Neuronal stem cell (in vitro differentiated cells): ENCODE results near the gene HPF1.
"Not testable (repeated sequence)": the region's sequence is repeated elsewhere in the genome, so short reads cannot be mapped to it uniquely, and the experiment has no call there.

ENCODE experiments used
- DNase-seq: peaks from one replicate; pipeline ENCODE4 v3.0.0-alpha.2; 2013; ENCODE audit warnings: low spot score
- H2AFZ ChIP-seq: one replicate; pipeline ENCODE4 v1.6.1; 2013; ENCODE audit warnings: mild to moderate bottlenecking, low read length, inconsistent platforms
- H2AK5ac ChIP-seq: 2 replicates; pipeline ENCODE4 v1.6.1; 2013; ENCODE audit warnings: low read depth, mild to moderate bottlenecking, inconsistent platforms, low read length, moderate library complexity, mixed read lengths
- H2BK120ac ChIP-seq: 2 replicates; pipeline ENCODE4 v1.6.1; 2013; ENCODE audit warnings: low read depth, mild to moderate bottlenecking, inconsistent platforms, low read length, moderate library complexity, mixed read lengths
- H2BK12ac ChIP-seq: one replicate; pipeline ENCODE4 v1.6.1; 2013; ENCODE audit warnings: low read length, inconsistent platforms
- H2BK15ac ChIP-seq: 2 replicates; pipeline ENCODE4 v1.6.1; 2013; ENCODE audit warnings: mild to moderate bottlenecking, low read length, inconsistent platforms, mixed read lengths
- H2BK5ac ChIP-seq: one replicate; pipeline ENCODE4 v1.6.1; 2013; ENCODE audit warnings: inconsistent platforms, mild to moderate bottlenecking, low read length, moderate library complexity
- H3K14ac ChIP-seq: one replicate; pipeline ENCODE4 v1.6.1; 2013; ENCODE audit warnings: low read length, inconsistent platforms
- H3K18ac ChIP-seq: 2 replicates; pipeline ENCODE4 v1.6.1; 2013; ENCODE audit warnings: low read length, inconsistent platforms
- H3K23ac ChIP-seq: 2 replicates; pipeline ENCODE4 v1.6.1; 2013; ENCODE audit warnings: low read depth, mild to moderate bottlenecking, mixed read lengths, low read length, inconsistent platforms; ENCODE audit not compliant: poor library complexity
- H3K27ac ChIP-seq: replicated peaks from 3 replicates; pipeline ENCODE4 v1.5.1; 2013; ENCODE audit warnings: low read length, inconsistent platforms
- H3K27me3 ChIP-seq, 3 experiments: 2 replicates each; pipeline ENCODE4 v1.6.1; 2013; ENCODE audit warnings: low read length in 3 of 3, mild to moderate bottlenecking in 2 of 3, inconsistent platforms in 1 of 3, low read depth in 1 of 3, mixed read lengths in 1 of 3, moderate library complexity in 1 of 3; ENCODE audit not compliant: control insufficient read depth in 3 of 3, insufficient read depth in 3 of 3
- H3K36me3 ChIP-seq, 2 donors: replicated peaks in 1 of 2; 2 replicates each; pipeline ENCODE4 v1.6.1; 2013; ENCODE audit warnings: low read length in 2 of 2; ENCODE audit not compliant: control insufficient read depth in 2 of 2, insufficient read depth in 2 of 2
- H3K4ac ChIP-seq: 2 replicates; pipeline ENCODE4 v1.6.1; 2013; ENCODE audit warnings: inconsistent platforms, mild to moderate bottlenecking, low read length, moderate library complexity
- H3K4me1 ChIP-seq, 2 donors: 1 replicate in 1 of 2; 2 replicates in 1 of 2; pipeline ENCODE4 v1.6.1; 2013; ENCODE audit warnings: low read length in 2 of 2, low read depth in 1 of 2; ENCODE audit not compliant: control insufficient read depth in 2 of 2, insufficient read depth in 1 of 2
- H3K4me2 ChIP-seq: one replicate; pipeline ENCODE4 v1.6.1; 2013; ENCODE audit warnings: mild to moderate bottlenecking, low read length, inconsistent platforms; ENCODE audit not compliant: insufficient read depth, poor library complexity, severe bottlenecking
- H3K4me3 ChIP-seq, 2 donors: 2 replicates each; pipeline ENCODE4 v1.5.1; 2013; ENCODE audit warnings: low read length in 2 of 2, mild to moderate bottlenecking in 2 of 2, inconsistent platforms in 1 of 2, moderate library complexity in 1 of 2
- H3K79me1 ChIP-seq: one replicate; pipeline ENCODE4 v1.6.1; 2013; ENCODE audit warnings: low read depth, mild to moderate bottlenecking, inconsistent platforms, low read length, moderate library complexity
- H3K9ac ChIP-seq: one replicate; pipeline ENCODE4 v1.6.1; 2013; ENCODE audit warnings: mild to moderate bottlenecking, low read depth, low read length, inconsistent platforms; ENCODE audit not compliant: poor library complexity
- H3K9me3 ChIP-seq, 2 donors: replicated peaks in 1 of 2; 2 replicates each; pipeline versions ENCODE3 to v1.6.1; 2013; ENCODE audit warnings: low read length in 2 of 2, mild to moderate bottlenecking in 2 of 2, inconsistent platforms in 1 of 2, low read depth in 1 of 2, mixed read lengths in 1 of 2, moderate library complexity in 1 of 2; ENCODE audit not compliant: control insufficient read depth in 2 of 2, insufficient read depth in 1 of 2
- H4K8ac ChIP-seq: one replicate; pipeline ENCODE4 v1.6.1; 2013; ENCODE audit warnings: low read depth, mild to moderate bottlenecking, inconsistent platforms, low read length, moderate library complexity
- H4K91ac ChIP-seq: one replicate; pipeline ENCODE4 v1.6.1; 2013; ENCODE audit warnings: low read length, low read depth, mild to moderate bottlenecking, inconsistent platforms; ENCODE audit not compliant: poor library complexity
- WGBS, 2 donors: extraction: QIAGEN DNeasy Blood & Tissue Kit; methylation state at CpG; one replicate each; pipeline ENCODE4 v1.1.7; 2013; ENCODE audit warnings: missing lambda C conversion rate in 2 of 2, mixed read lengths in 1 of 2; ENCODE audit not compliant: insufficient read length in 2 of 2, insufficient replicate concordance in 1 of 2; ENCODE audit errors: extremely low coverage in 2 of 2; 5-methylcytosine and 5-hydroxymethylcytosine counted together

Gene HPF1

GRCh38 chr4:169791062-169791461, 33.3 kb upstream of the HPF1 start:
- WGBS, 2 donors: no CpG with 5 or more reads among the region's 2 CpGs
- H3K4me2 ChIP-seq: no peak overlapping the region
- no peak overlapping the region for H3K18ac ChIP-seq
- H4K8ac ChIP-seq: no peak overlapping the region
- H3K36me3 ChIP-seq: no peaks in the 10 kb centered on the region
- no peak overlapping the region for H3K23ac ChIP-seq
- H2AFZ ChIP-seq: peak overlapping the region; percentile 79
- no peak overlapping the region for H2BK12ac ChIP-seq
- peaks cover 0 to 4% of the 10 kb centered on the region in 2 donors for H3K4me1 ChIP-seq
- no peak overlapping the region for H2BK120ac ChIP-seq
- no peak overlapping the region for H3K27ac ChIP-seq
- H3K14ac ChIP-seq: no peak overlapping the region
- H2BK5ac ChIP-seq: no peak overlapping the region
- no peak overlapping the region for H3K4me3 ChIP-seq
- no peak overlapping the region for H2AK5ac ChIP-seq
- no peaks in the 10 kb centered on the region for H3K9me3 ChIP-seq
- no peak overlapping the region for H3K4ac ChIP-seq
- H3K9ac ChIP-seq: no peak overlapping the region
- H2BK15ac ChIP-seq: no peak overlapping the region
- peaks cover 0 to 20% (median 2%) of the 10 kb centered on the region in 3 experiments for H3K27me3 ChIP-seq
- no peak overlapping the region for H4K91ac ChIP-seq
- DNase-seq: no peak
- no peaks in the 10 kb centered on the region for H3K79me1 ChIP-seq

DNA sequence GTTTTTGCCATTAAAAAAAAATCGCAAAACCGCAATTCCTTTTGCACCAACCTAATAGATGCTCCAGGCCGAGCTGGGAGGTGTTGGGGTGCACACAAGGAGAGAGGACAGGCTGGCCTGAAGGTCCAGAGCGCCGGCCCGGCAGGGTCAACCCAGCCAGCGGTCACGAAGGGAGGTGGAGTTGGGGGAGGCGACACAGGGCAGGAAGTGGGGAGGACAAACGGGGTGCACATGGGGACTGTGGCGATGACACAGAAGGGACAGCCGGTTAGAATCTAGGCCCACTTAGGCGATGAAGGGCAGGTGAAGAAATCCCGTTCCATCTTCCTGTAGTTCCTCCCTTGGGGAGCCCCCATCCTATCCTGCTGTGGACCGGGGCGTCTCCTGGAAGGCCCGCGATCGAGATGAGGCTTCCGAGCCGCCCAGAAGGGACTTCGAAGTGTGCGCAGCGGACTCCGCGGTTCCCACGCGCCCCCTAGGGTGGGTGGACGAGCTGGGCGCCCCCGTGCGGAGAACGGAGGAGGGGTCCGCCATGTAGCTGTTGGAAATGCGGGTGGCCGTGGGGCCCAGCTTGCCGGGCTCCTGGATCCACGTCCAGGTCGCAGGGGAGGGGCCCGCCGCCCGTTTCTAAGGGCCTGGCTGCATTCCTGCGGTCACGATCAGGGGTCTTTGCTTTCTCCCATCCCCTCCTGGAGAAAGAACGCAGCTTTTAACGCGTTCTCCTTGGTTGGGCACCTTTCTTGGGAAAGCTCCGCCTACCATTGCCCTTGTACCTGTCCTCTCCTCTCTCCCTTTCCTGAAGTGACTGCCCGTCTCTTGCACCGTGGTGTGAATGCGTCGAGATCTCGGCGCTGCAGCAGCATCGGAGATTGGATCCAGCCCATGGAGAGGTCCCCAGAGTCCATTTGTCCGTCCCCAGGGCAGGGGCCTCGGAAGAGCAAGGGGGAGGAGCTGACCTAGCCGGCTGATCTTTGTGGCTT, 17.0 kb upstream of the HPF1 start:
- Histone ChIP-seq H3K4me3 (no peak overlapping the region), H3K27me3 (no peaks in the 10 kb centered on the region), H3K9me3 (no peaks in the 10 kb centered on the region), H3K4me2 (no peak overlapping the region), H3K9ac (no peak overlapping the region), H2BK15ac (no peak overlapping the region), H2BK12ac (no peak overlapping the region), H3K23ac (no peak overlapping the region), H2BK5ac (peak overlapping the region; percentile 59), H2AK5ac (no peak overlapping the region), H3K27ac (no peak overlapping the region), H3K18ac (peak overlapping the region; percentile 16), H2BK120ac (no peak overlapping the region), H3K4ac (no peak overlapping the region), H2AFZ (no peak overlapping the region), H3K36me3 (no peaks in the 10 kb centered on the region), H3K14ac (no peak overlapping the region), H3K79me1 (no peaks in the 10 kb centered on the region), H4K8ac (no peak overlapping the region), H3K4me1 (no peaks in the 10 kb centered on the region), H4K91ac (no peak overlapping the region)
- DNase-seq: no peak
- WGBS, 2 donors: no CpG with 5 or more reads among the region's 58 CpGs

GRCh38 chr4:169773889-169774288, 16.1 kb upstream of the HPF1 start:
- H2BK12ac ChIP-seq: no peak overlapping the region
- H4K8ac ChIP-seq: no peak overlapping the region
- H3K4me3 ChIP-seq: no peak overlapping the region
- H3K9me3 ChIP-seq: no peaks in the 10 kb centered on the region
- no peak overlapping the region for H3K4ac ChIP-seq
- H3K36me3 ChIP-seq: no peaks in the 10 kb centered on the region
- no peak overlapping the region for H3K4me2 ChIP-seq
- H3K27ac ChIP-seq: no peak overlapping the region
- H2AFZ ChIP-seq: no peak overlapping the region
- no peak overlapping the region for H2BK15ac ChIP-seq
- no peak overlapping the region for H3K23ac ChIP-seq
- H3K9ac ChIP-seq: no peak overlapping the region
- no peak for DNase-seq
- no peaks in the 10 kb centered on the region for H3K79me1 ChIP-seq
- WGBS, 2 donors: no CpG with 5 or more reads among the region's 7 CpGs
- H2BK120ac ChIP-seq: no peak overlapping the region
- no peak overlapping the region for H4K91ac ChIP-seq
- no peak overlapping the region for H2BK5ac ChIP-seq
- no peaks in the 10 kb centered on the region for H3K4me1 ChIP-seq
- no peaks in the 10 kb centered on the region for H3K27me3 ChIP-seq
- no peak overlapping the region for H3K14ac ChIP-seq
- no peak overlapping the region for H2AK5ac ChIP-seq
- no peak overlapping the region for H3K18ac ChIP-seq

- H3K4me1 ChIP-seq, H4K8ac ChIP-seq, H3K14ac ChIP-seq, H2AK5ac ChIP-seq, H3K4ac ChIP-seq, DNase-seq, H2BK120ac ChIP-seq, H3K4me3 ChIP-seq, H3K23ac ChIP-seq, H3K4me2 ChIP-seq, H2AFZ ChIP-seq, H3K18ac ChIP-seq, H3K27ac ChIP-seq, H3K36me3 ChIP-seq, H2BK15ac ChIP-seq, H3K9ac ChIP-seq, H3K79me1 ChIP-seq, H2BK12ac ChIP-seq, H3K9me3 ChIP-seq, H4K91ac ChIP-seq, H3K27me3 ChIP-seq, H2BK5ac ChIP-seq: not testable (repeated sequence)
- no CpG with 5 or more reads among the region's 11 CpGs for WGBS, 2 donors
Measured at GRCh38 chr4:169771556-169772080, 13.9 kb upstream of the HPF1 start.
